GM15510 (cell line): ENCODE measurements around the gene RNF32.

Experiments used
- POLR2A ChIP-seq: IDR thresholded peaks from 3 replicates; pipeline ENCODE4 v1.6.1; 2011; ENCODE audit warnings: borderline replicate concordance; ENCODE audit not compliant: insufficient read length; ENCODE audit errors: extremely low read depth

Gene RNF32

DNA sequence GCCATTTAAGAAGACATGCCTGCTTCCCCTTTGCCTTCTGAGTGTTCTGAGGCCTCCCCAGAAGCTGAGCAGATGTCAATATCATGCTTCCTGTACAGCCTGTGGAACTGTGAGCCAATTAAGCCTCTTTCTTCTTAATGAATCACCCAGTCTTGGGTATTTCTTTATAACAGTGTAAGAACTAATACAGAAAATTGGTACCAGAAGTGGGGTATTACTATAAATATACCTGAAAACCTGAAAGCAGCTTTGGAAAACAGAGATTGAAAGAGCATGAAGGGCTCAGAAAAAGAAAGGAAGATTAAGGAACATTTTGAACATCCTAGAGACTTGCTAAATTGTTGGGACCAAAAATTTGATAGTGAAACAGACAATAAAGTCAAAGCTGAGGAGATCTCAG is 12.0 kb upstream of the RNF32 start:
- TF ChIP-seq POLR2A: no peak

DNA sequence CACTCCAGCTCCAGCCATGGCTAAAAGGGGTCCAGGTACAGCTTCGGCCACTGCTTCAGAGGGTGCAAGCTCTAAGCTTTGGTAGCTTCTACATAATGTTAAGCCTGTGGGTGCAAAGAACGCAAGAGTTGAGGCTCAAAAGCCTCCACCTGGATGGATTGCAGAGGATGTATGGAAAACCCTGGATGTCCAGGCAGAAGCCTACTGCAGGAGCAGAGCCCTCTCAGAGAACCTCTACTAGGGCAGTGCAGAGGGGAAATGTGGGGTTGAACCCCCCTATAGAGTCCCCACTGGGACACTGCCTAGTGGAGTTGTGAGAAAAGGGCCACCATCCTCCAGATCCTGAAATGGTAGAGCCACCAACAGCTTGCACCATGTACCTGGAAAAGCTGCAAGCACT is 10.7 kb upstream of the RNF32 start:
- no peak for TF ChIP-seq POLR2A

- TF ChIP-seq POLR2A: no peak
Observed at GRCh38 chr7:156634117-156634516, 6.5 kb upstream of the RNF32 start.

DNA sequence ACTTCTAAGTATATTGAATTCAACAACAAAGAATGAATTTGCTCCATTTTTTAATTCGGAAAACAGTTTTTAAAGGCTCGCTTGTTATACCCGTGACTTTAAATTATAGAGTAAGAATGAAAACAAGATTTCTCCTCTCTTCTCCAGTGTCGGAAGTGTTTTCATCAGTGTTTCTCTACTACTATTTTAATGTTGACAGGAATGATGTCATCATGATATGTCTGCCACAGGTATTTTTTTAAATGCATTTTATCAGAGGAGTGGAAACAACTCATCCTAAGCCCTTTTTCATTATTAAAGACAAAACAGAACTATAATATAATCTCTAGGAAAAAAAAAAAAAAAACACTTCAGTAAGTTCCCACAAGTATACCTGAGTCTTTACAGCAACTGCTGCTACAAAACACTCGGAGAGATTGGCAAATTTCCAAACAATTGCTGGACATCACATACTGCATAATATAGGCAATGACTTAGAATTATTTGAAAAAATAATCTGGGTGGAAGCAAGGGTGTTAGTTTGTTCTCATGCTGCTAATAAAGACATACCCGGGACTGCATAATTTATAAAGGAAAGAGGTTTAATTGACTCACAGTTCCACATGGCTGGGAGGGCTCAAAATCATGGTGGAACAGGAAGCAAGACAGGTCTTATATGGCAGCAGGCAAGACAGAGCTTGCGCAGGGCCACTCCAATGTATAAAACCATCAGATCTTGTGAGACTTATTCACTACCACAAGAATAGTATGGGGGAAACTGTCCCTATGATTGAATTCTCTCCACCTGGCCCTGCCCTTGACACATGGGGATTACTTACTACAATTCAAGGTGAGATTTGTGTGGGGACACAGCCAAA is 4.8 kb upstream of the RNF32 start:
- TF ChIP-seq POLR2A: no peak

DNA sequence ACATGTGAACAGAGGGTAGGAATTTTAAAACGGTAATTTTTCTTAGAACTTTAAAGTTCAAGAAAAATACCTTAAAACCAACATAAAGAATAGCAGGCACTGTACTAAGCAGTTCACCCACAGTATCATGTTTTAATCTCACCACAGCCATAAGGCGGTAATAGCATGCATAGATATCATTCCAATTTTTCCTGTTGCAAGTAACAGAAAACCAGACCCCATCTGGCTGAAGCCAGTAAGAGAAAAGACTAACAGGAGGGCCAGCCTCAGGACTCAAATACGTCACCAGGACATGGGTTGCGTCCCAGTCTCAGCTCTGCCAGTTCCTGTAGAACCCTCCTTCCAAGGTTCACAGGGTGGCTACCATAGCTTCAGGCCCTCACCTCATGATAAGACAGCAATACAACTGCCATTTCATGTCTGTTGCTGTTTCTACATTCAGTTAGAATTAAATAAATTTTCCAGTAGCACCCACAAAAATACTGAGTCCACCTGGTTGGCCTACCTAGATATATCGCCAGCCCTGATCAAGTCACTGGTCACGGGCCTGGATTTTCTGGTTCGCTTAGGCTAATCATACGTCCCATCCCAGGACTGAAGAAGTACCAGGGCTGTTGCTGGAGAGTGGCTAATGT is 2.0 kb upstream of the RNF32 start:
- no peak for TF ChIP-seq POLR2A

DNA sequence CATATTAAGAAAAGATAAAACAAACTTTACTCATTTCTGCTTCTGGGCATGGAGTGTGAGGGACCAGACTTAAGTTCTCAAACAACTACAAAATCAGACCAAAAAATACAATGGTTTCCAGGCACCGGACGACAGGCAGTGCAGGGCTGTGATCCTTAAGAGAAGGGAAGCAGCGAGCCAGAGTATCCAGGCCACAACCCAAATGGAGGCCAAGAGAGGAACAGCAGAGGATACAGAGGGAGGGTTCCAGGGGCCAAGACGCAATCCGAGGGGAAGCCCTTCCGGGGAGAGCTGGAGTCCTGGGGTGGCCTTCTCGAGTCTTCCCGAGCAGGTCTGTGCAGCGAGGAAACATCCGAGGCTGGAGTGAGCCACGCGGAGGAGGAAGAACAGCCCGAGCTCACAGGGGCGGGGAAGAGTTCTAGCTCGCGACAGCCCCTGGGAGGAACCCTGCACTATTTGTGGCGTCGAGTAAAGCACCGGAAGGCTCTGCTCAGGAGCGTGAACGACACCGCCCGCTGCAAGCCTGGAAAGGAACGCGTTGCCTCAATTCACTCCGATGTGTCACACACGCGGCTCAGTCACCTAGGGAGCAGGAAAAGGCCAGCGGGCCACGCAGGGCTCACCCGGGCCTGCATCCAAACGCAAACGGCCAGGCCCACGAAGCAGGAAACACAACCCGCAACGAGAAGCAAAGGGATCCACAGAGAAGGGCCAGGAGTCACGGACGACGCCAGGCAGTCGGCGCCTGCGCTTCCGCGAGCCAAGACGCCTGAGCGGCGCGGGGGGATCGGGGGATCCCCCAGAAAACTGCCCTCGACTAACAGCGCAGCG is 933 bp upstream of the RNF32 start:
- TF ChIP-seq POLR2A: no peak

GRCh38 chr7:156640949-156641485 is 443 bp downstream of the RNF32 start:
- no peak for TF ChIP-seq POLR2A

DNA sequence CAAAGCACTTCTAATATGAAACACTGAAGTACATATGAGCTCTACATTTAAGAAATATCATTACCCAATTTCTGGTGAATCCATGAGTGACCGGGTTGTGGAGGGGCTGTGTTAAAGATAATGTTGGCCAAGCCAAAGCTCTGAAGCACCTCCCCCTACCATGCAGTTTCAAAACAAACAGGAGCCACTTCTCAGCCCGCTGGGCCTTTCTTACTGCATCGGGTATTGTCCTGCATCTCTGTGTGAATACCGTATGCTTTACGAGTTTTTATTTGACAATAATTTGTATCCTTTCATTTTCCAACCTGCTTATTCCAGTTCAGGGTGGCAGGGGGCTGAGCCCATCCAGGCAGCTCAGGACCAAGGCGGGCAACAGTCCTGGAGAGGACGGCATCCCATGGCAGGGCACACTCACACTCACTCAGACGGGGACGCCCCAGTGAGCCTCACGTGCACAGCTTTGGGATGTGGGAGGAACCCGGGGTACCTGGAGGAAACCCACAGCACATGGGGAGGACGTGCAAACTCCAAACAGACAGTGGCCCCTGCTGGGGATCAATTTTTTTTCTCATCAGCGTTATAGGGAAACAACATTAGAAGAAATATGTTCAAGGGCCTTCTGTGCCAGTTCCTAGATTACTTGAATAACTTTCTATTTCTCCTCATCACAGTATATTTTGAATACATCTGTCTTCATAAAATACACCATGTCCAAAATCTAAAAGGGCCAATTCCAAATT is 1.9 kb downstream of the RNF32 start:
- no peak for TF ChIP-seq POLR2A

- no peak for TF ChIP-seq POLR2A
Observed at GRCh38 chr7:156650042-156650441, 9.5 kb downstream of the RNF32 start.

DNA sequence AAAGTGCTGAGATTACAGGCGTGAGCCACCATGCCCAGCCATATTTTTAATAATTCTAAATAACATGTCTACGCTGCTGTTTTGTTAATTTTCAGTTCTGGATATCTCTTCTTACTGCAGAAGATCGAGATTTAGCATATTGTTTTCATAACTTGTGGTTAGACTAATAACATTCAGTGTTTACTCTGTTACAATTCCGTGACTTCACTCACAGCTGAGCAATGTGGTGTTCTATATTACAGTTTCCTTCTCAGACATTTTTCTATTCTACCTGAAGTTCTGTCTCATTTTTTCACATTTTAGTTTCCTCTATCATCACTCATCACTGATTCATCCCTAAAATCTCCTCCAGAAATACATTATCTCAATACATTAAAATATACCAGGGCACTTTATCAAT is 10.9 kb downstream of the RNF32 start:
- no peak for TF ChIP-seq POLR2A

GRCh38 chr7:156652886-156653568 is 12.5 kb downstream of the RNF32 start:
- TF ChIP-seq POLR2A: no peak

- TF ChIP-seq POLR2A: no peak
Observed at GRCh38 chr7:156654511-156655234, 14.1 kb downstream of the RNF32 start.

- TF ChIP-seq POLR2A: no peak
Observed at GRCh38 chr7:156655251-156655650, 14.7 kb downstream of the RNF32 start.
